SJSA1 (cell line): Measurements from ENCODE around the gene SH2D7. TPM values are rescaled to one million over a fixed set of nuclear protein-coding genes. Genes with fewer than 3 reads are reported as not detected.

Experiments used
- DNase-seq, 2 experiments: peaks; one replicate each; pipeline ENCODE4 v3.0.0-alpha.2; 2015 to 2020; ENCODE audit warnings: low spot score in 2 of 2, low read depth in 1 of 2
- H3K27ac ChIP-seq: fragments of 250-450 bp; sonication (Bioruptor Pico); 2 replicates; pipeline ENCODE4 v1.5.1; 2020; ENCODE audit warnings: mild to moderate bottlenecking, moderate library complexity
- H3K27me3 ChIP-seq: fragments of 250-450 bp; sonication (Bioruptor Pico); replicated peaks from 2 replicates; pipeline ENCODE4 v1.5.1; 2020; ENCODE audit warnings: mild to moderate bottlenecking, moderate library complexity
- H3K36me3 ChIP-seq: fragments of 250-450 bp; sonication (Bioruptor Pico); 2 replicates; pipeline ENCODE4 v1.5.1; 2020; ENCODE audit warnings: mild to moderate bottlenecking
- H3K4me1 ChIP-seq: fragments of 250-450 bp; sonication (Bioruptor Pico); replicated peaks from 2 replicates; pipeline ENCODE4 v1.6.1; 2021; ENCODE audit warnings: mild to moderate bottlenecking
- H3K4me3 ChIP-seq: fragments of 250-450 bp; sonication (Bioruptor Pico); 2 replicates; pipeline ENCODE4 v1.5.1; 2020; ENCODE audit warnings: mild to moderate bottlenecking
- H3K9me3 ChIP-seq: fragments of 250-450 bp; sonication (Bioruptor Pico); replicated peaks from 2 replicates; pipeline ENCODE4 v1.5.1; 2020; ENCODE audit warnings: mild to moderate bottlenecking
- total RNA-seq: library from RNA; depleted of rRNA; stranded (reverse); fragments of >200 nt; shearing (Covaris generic); gene quantifications from 2 replicates; pipeline ENCODE4 v1.2.3, GENCODE V29; 2014

SH2D7 gene
- total RNA-seq, 1 experiment from 2014 or later: not detected

DNA sequence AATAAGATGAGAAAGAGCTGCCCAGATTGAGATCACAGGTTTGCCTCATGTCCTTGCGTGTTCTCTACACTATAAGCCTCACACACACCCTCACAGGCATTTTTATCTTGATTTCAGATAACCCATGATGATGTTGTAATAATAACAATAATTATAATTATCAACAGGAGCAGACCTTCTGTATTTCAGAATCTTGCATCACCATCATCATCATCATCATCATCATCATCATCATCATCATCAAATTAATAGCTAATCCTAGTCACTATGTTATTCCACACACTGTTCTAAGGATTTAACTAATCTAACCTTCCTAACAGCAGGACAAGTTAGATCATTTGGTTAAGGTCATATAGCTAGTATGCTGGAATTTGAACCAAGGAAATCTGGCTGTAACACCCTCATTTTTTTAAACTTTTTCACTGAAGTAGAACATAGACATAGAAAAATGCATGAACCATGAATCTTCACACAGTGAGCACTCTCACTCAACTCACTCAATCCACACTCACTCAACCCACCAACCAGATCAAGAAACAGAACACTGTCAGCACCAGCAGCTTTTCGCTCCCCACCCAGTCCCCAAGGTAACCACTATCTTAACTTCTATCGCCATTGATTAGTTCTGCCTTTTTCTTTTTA lies 1.8 kb upstream of the SH2D7 start:
- no peaks in the 10 kb centered on the region for H3K36me3 ChIP-seq
- DNase-seq: no peak
- H3K27ac ChIP-seq: no peak overlapping the region
- no peaks in the 10 kb centered on the region; the same call in 1 of the 2 replicates for H3K27me3 ChIP-seq
- H3K4me3 ChIP-seq: no peak overlapping the region
- H3K4me1 ChIP-seq: no peaks in the 10 kb centered on the region
- H3K9me3 ChIP-seq: no peaks in the 10 kb centered on the region

DNA sequence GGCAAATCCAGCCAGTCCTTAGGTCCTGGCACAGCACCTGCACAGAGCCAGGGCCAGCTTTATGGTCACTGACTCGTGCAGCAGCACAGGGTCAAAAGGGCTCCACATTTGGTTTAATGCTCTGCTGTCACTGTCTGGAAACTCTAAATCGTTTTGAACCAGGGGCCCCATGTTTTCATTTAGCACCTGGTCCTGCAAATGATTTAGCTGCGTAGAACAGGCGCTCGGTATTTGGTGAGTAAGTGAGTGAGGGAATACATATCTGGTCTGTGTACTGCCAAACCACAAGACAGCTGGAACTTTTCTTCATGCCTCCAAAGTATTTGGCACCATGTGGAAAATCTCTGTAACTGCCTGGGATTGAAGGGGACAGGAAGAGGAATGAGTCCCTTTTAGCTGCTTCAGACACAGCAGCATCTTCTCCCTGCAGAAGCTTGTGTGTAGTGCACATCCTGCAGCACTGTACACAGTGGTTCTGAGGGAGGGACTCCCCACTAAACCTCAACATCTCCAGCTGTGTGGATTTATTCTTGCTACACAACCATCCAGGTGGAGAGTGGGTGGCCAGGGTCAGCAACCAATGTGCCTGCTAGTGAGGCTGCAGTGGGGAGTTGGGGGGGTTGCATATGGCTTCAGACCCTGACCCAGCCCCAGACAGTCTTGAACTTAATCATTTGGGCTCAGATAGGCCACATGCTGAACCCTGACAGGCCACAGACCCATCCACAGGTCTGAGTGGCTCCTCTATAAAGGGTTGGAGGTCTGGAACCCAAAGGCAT lies 1.1 kb downstream of the SH2D7 start:
- no peaks in the 10 kb centered on the region for H3K9me3 ChIP-seq
- no peaks in the 10 kb centered on the region for H3K4me1 ChIP-seq
- no peak for DNase-seq
- no peaks in the 10 kb centered on the region for H3K36me3 ChIP-seq
- H3K27ac ChIP-seq: no peak overlapping the region
- no peak overlapping the region for H3K4me3 ChIP-seq
- H3K27me3 ChIP-seq: no peaks in the 10 kb centered on the region; the same call in 1 of the 2 replicates

GRCh38 chr15:78097667-78098066 lies 5.3 kb downstream of the SH2D7 start:
- H3K4me1 ChIP-seq: no peaks in the 10 kb centered on the region; the same call in 1 of the 2 replicates
- no peaks in the 10 kb centered on the region for H3K9me3 ChIP-seq
- no peaks in the 10 kb centered on the region for H3K36me3 ChIP-seq

DNA sequence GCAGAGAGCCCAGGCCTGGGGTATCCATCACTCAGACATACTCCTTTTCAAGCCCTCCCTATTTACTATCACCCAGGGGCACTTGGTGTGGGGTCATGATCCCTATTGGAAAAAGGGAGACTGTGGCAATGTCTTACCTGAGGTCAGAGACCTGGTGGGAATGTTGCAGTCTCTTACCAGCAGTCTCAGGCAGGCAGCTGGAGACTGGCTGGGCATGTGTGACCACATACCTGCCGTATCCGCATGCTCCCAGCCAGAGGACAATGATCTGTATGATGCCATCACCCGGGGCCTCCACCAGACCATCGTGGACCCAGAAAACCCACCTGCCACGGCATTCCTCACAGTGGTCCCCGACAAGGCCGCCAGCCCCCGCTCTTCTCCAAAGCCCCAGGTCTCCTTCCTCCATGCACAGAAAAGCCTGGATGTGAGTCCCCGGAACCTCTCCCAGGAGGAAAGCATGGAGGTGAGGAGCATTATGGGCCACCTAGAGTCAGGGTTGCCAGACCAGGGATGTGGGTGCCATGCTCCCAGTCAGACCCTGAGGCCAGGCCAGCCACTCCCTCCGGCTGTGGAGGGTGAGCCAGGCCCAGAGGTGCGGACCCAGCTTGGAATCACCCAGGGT lies 5.9 kb downstream of the SH2D7 start:
- Histone ChIP-seq H3K36me3 (no peaks in the 10 kb centered on the region), H3K9me3 (no peaks in the 10 kb centered on the region), H3K4me3 (no peak overlapping the region), H3K4me1 (no peaks in the 10 kb centered on the region; the same call in 1 of the 2 replicates), H3K27me3 (no peaks in the 10 kb centered on the region; the same call in 1 of the 2 replicates), H3K27ac (no peak overlapping the region)
- DNase-seq: no peak

More at GRCh38 chr15:78097667-78098066, 5.3 kb downstream of the SH2D7 start:
- DNase-seq: no peak
- Histone ChIP-seq H3K27me3 (no peaks in the 10 kb centered on the region; the same call in 1 of the 2 replicates), H3K4me3 (no peak overlapping the region), H3K27ac (no peak overlapping the region)

DNA sequence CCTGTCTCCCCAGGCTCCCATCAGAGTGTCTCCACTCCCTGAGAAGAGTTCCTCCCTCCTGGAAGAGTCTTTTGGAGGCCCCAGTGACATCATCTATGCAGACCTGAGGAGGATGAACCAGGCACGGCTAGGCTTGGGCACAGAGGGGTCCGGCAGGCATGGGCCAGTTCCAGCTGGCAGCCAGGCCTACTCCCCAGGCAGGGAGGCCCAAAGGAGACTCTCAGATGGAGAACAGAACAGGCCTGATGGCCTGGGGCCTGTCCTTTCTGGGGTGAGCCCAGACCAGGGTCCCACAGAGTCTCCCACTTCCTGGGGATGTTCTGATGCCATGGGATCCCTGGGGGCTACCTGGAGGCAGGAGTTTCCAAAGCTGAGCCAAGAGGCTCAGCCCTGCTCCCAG lies 8.5 kb downstream of the SH2D7 start:
- DNase-seq: no peak
- H3K4me3 ChIP-seq: no peak overlapping the region
- no peaks in the 10 kb centered on the region for H3K36me3 ChIP-seq
- H3K9me3 ChIP-seq: no peaks in the 10 kb centered on the region
- no peak overlapping the region for H3K27ac ChIP-seq
- no peaks in the 10 kb centered on the region; the same call in 1 of the 2 replicates for H3K4me1 ChIP-seq
- no peaks in the 10 kb centered on the region for H3K27me3 ChIP-seq

DNA sequence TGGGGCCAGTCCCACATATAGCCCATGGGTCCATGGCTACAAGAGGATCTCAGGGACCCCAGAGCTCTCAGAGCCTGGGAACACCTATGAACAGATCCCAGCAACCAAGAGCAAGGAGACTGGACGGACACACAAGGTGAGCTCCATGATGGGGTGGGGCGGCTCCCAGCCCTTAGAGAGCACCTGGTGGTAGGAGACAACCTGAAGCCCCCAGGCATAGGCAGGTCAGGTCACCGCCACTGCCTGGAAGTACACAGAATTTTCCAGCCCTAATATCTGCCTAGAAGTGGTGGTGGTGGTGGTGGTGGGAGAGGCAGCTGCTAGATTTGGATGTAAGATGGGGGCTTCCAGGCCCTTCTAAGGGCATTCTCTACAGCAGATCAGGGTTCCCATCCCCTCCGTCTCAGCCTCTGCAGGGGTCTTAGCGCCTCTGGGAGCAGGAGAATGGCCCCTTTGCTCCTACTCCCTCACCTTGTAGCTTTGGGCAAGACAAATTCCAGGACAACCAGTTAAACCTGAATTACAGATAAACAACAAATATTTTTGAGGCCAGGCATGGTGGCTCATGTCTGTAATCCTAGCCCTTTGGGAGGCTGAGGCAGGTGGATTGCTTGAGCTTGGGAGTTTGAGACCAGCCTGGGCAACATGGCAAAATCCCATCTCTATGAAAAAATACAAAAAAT lies 9.2 kb downstream of the SH2D7 start:
- H3K36me3 ChIP-seq: no peaks in the 10 kb centered on the region
- no peaks in the 10 kb centered on the region; the same call in 1 of the 2 replicates for H3K4me1 ChIP-seq
- H3K9me3 ChIP-seq: no peaks in the 10 kb centered on the region
- no peaks in the 10 kb centered on the region for H3K27me3 ChIP-seq
- H3K4me3 ChIP-seq: no peak overlapping the region
- H3K27ac ChIP-seq: no peak overlapping the region
- DNase-seq: no peak

GRCh38 chr15:78102211-78102610 lies 9.8 kb downstream of the SH2D7 start:
- DNase-seq: no peak
- H3K4me3 ChIP-seq: no peak overlapping the region

GRCh38 chr15:78102741-78103140 lies 10.4 kb downstream of the SH2D7 start:
- H3K4me3 ChIP-seq: no peak overlapping the region
- H3K27ac ChIP-seq: no peak overlapping the region
- H3K36me3 ChIP-seq: no peaks in the 10 kb centered on the region
- no peaks in the 10 kb centered on the region for H3K27me3 ChIP-seq
- DNase-seq: no peak
- H3K4me1 ChIP-seq: no peaks in the 10 kb centered on the region; the same call in 1 of the 2 replicates
- no peaks in the 10 kb centered on the region for H3K9me3 ChIP-seq

More at GRCh38 chr15:78102211-78102610, 9.8 kb downstream of the SH2D7 start:
- Histone ChIP-seq H3K27me3 (no peaks in the 10 kb centered on the region), H3K36me3 (no peaks in the 10 kb centered on the region), H3K27ac (no peak overlapping the region), H3K9me3 (no peaks in the 10 kb centered on the region), H3K4me1 (no peaks in the 10 kb centered on the region; the same call in 1 of the 2 replicates)

GRCh38 chr15:78103406-78104118 lies 11.2 kb downstream of the SH2D7 start:
- no peaks in the 10 kb centered on the region; the same call in 1 of the 2 replicates for H3K4me1 ChIP-seq
- DNase-seq: no peak
- H3K9me3 ChIP-seq: no peaks in the 10 kb centered on the region
- H3K36me3 ChIP-seq: no peaks in the 10 kb centered on the region
- no peak overlapping the region for H3K27ac ChIP-seq
- H3K4me3 ChIP-seq: no peak overlapping the region
- H3K27me3 ChIP-seq: no peaks in the 10 kb centered on the region

DNA sequence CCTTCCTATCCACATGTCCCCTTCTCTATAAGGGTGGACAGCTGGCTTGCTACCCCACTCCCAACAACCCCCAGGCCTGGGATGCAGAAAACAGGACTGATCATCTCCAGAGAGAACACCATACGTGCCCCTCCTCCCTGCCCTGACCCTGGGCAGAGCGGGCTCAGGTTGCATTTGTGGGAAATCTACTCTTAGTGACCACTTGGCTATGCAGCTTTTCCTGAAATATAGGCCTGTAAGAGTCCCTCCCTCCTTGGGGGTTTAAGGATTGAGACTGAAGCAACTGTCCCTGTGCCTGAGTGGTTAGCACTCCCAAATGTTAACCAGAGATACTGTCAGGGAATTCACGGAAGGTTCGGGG lies 11.7 kb downstream of the SH2D7 start:
- Histone ChIP-seq H3K4me3 (no peak overlapping the region), H3K36me3 (no peaks in the 10 kb centered on the region), H3K9me3 (no peaks in the 10 kb centered on the region), H3K27ac (no peak overlapping the region), H3K27me3 (no peaks in the 10 kb centered on the region), H3K4me1 (no peaks in the 10 kb centered on the region; the same call in 1 of the 2 replicates)
- no peak for DNase-seq

GRCh38 chr15:78104566-78105475 lies 12.5 kb downstream of the SH2D7 start:
- DNase-seq: no peak
- no peaks in the 10 kb centered on the region; the same call in 1 of the 2 replicates for H3K4me1 ChIP-seq
- no peak overlapping the region for H3K27ac ChIP-seq
- H3K36me3 ChIP-seq: no peaks in the 10 kb centered on the region
- no peak overlapping the region for H3K4me3 ChIP-seq
- H3K9me3 ChIP-seq: no peaks in the 10 kb centered on the region
- no peaks in the 10 kb centered on the region for H3K27me3 ChIP-seq

DNA sequence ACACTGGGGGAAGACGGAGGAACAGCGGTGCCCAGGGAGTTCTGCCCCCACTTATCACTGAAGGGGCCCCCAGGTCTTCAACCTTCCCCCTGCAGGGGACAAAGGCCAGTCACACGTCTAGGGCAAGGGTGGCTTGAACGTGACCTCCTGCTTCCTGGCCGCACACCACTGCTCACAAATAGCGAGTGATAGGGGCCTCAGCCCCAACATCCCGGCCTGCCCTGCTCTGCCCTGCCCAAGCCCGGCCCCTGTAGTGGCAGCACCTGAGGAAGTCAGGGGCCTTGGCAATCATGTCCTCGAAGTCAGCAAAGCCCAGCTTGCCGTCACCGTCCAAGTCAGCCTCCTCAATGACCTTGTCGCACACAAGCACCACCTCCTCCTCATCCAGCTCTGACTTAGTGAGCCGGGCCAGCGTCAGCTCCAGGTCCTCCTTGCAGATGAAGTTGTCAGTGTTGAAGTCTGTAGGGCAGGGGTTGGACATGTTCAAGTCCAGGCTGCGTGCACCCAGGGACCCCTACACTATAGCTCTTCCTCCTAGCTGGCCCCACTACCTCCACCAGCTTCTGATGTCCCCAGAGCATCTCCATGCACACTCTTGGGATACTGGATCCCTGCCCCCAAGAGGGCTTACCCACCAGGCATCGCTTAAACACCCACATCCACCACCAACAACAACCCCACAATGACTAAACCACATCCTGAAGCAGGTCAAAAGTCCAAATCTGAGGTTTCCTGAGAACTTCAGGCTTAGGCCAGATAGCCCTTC lies 13.3 kb downstream of the SH2D7 start:
- no peak overlapping the region for H3K27ac ChIP-seq
- H3K4me1 ChIP-seq: no peaks in the 10 kb centered on the region; the same call in 1 of the 2 replicates
- no peaks in the 10 kb centered on the region for H3K36me3 ChIP-seq
- no peak for DNase-seq
- no peaks in the 10 kb centered on the region for H3K9me3 ChIP-seq
- H3K27me3 ChIP-seq: no peaks in the 10 kb centered on the region
- no peak overlapping the region for H3K4me3 ChIP-seq
